ENCODE results near the gene AMIGO1.

Gene AMIGO1

GRCh38 chr1:109532365-109533136 is 23.0 kb upstream of the AMIGO1 start:
- H3K4me2 ChIP-seq = peak overlapping the region; percentile 79
- peak overlapping the region; percentile 49 for H3K9ac ChIP-seq
- no peaks in the 10 kb centered on the region for H3K27me3 ChIP-seq
- no peak for TF ChIP-seq Cebpa-rat (IDR thresholded peaks at IDR 0.05)
- H3K9me3 ChIP-seq = no peaks in the 10 kb centered on the region
- peak overlapping the region; percentile 50 for H3K4me3 ChIP-seq
- H3K27ac ChIP-seq = peak overlapping the region; percentile 67
- peaks cover 61% of the 10 kb centered on the region for H3K4me1 ChIP-seq
- no peaks in the 10 kb centered on the region for H3K36me3 ChIP-seq
- no peaks in the 10 kb centered on the region for H4K20me1 ChIP-seq

GRCh38 chr1:109531826-109532364 is 22.4 kb upstream of the AMIGO1 start:
- Histone ChIP-seq H4K20me1 (no peaks in the 10 kb centered on the region), H3K4me3 (no peak overlapping the region), H3K36me3 (no peaks in the 10 kb centered on the region), H3K27me3 (no peaks in the 10 kb centered on the region), H3K4me1 (peaks cover 67% of the 10 kb centered on the region), H3K9ac (peak overlapping the region; percentile 52; the same call in 1 of the 2 replicates), H3K9me3 (no peaks in the 10 kb centered on the region), H3K27ac (peak overlapping the region; percentile 67), H3K4me2 (peak overlapping the region; percentile 79)
- TF ChIP-seq Cebpa-rat (IDR thresholded peaks at IDR 0.05) = no peak

GRCh38 chr1:109531380-109531779 is 21.9 kb upstream of the AMIGO1 start:
- TF ChIP-seq Cebpa-rat (IDR thresholded peaks at IDR 0.05) = no peak
- Histone ChIP-seq H3K4me1 (peaks cover 66% of the 10 kb centered on the region), H3K27ac (peak overlapping the region; percentile 56)

GRCh38 chr1:109530457-109531087 is 21.0 kb upstream of the AMIGO1 start:
- no peaks in the 10 kb centered on the region for H3K27me3 ChIP-seq
- H3K4me3 ChIP-seq = no peak overlapping the region
- H3K4me2 ChIP-seq = peak overlapping the region; percentile 79
- H3K4me1 ChIP-seq = peaks cover 58% of the 10 kb centered on the region
- peak overlapping the region; percentile 56 for H3K27ac ChIP-seq
- no peaks in the 10 kb centered on the region for H3K9me3 ChIP-seq
- TF ChIP-seq Cebpa-rat (IDR thresholded peaks at IDR 0.05) = no peak
- H4K20me1 ChIP-seq = no peaks in the 10 kb centered on the region
- H3K36me3 ChIP-seq = no peaks in the 10 kb centered on the region
- H3K9ac ChIP-seq = peak overlapping the region; percentile 52; the same call in 1 of the 2 replicates

More at GRCh38 chr1:109531380-109531779, 21.9 kb upstream of the AMIGO1 start:
- Histone ChIP-seq H3K36me3 (no peaks in the 10 kb centered on the region), H3K4me3 (no peak overlapping the region), H4K20me1 (no peaks in the 10 kb centered on the region), H3K9ac (peak overlapping the region; percentile 52; the same call in 1 of the 2 replicates), H3K27me3 (no peaks in the 10 kb centered on the region), H3K9me3 (no peaks in the 10 kb centered on the region), H3K4me2 (peak overlapping the region; percentile 79)

- peak overlapping the region; percentile 56; the same call in 1 of the 2 replicates for H3K27ac ChIP-seq
- H3K4me3 ChIP-seq = no peak overlapping the region
- H4K20me1 ChIP-seq = no peaks in the 10 kb centered on the region
- H3K9ac ChIP-seq = peak overlapping the region; percentile 20
- no peaks in the 10 kb centered on the region for H3K36me3 ChIP-seq
- peaks cover 55% of the 10 kb centered on the region for H3K4me1 ChIP-seq
- no peaks in the 10 kb centered on the region for H3K27me3 ChIP-seq
- no peaks in the 10 kb centered on the region for H3K9me3 ChIP-seq
- no peak for TF ChIP-seq Cebpa-rat (IDR thresholded peaks at IDR 0.05)
- peak overlapping the region; percentile 79 for H3K4me2 ChIP-seq
These were observed 20.4 kb upstream of the AMIGO1 start for GRCh38 chr1:109529881-109530456.

- H3K4me3 ChIP-seq = no peak overlapping the region
- no peak for TF ChIP-seq Cebpa-rat (IDR thresholded peaks at IDR 0.05)
- no peaks in the 10 kb centered on the region for H3K36me3 ChIP-seq
- no peaks in the 10 kb centered on the region for H3K9me3 ChIP-seq
- H4K20me1 ChIP-seq = no peaks in the 10 kb centered on the region
- no peak overlapping the region for H3K9ac ChIP-seq
- H3K4me2 ChIP-seq = no peak overlapping the region
- H3K27me3 ChIP-seq = no peaks in the 10 kb centered on the region
- H3K4me1 ChIP-seq = peaks cover 55% of the 10 kb centered on the region
- H3K27ac ChIP-seq = no peak overlapping the region
These were observed 19.2 kb upstream of the AMIGO1 start for GRCh38 chr1:109528712-109529111.

- Histone ChIP-seq H3K4me2 (peak overlapping the region; percentile 37), H3K4me3 (no peak overlapping the region), H4K20me1 (no peaks in the 10 kb centered on the region), H3K36me3 (no peaks in the 10 kb centered on the region), H3K4me1 (peaks cover 55% of the 10 kb centered on the region), H3K9ac (no peak overlapping the region), H3K27ac (no peak overlapping the region), H3K27me3 (no peaks in the 10 kb centered on the region), H3K9me3 (no peaks in the 10 kb centered on the region)
- no peak for TF ChIP-seq Cebpa-rat (IDR thresholded peaks at IDR 0.05)
These were observed 18.5 kb upstream of the AMIGO1 start for GRCh38 chr1:109527846-109528695.

GRCh38 chr1:109527098-109527811 is 17.7 kb upstream of the AMIGO1 start:
- H3K9ac ChIP-seq = no peak overlapping the region
- no peaks in the 10 kb centered on the region for H4K20me1 ChIP-seq
- no peak overlapping the region for H3K4me3 ChIP-seq
- no peaks in the 10 kb centered on the region for H3K27me3 ChIP-seq
- no peaks in the 10 kb centered on the region for H3K36me3 ChIP-seq
- peaks cover 50% of the 10 kb centered on the region for H3K4me1 ChIP-seq
- TF ChIP-seq Cebpa-rat (IDR thresholded peaks at IDR 0.05) = no peak
- H3K4me2 ChIP-seq = peak overlapping the region; percentile 37
- no peaks in the 10 kb centered on the region for H3K9me3 ChIP-seq
- H3K27ac ChIP-seq = no peak overlapping the region

- Histone ChIP-seq H3K9me3 (no peaks in the 10 kb centered on the region), H3K4me2 (no peak overlapping the region), H3K36me3 (no peaks in the 10 kb centered on the region), H3K4me1 (peaks cover 14% of the 10 kb centered on the region), H3K9ac (no peak overlapping the region), H4K20me1 (no peaks in the 10 kb centered on the region), H3K4me3 (no peak overlapping the region), H3K27me3 (no peaks in the 10 kb centered on the region), H3K27ac (no peak overlapping the region)
- no peak for TF ChIP-seq Cebpa-rat (IDR thresholded peaks at IDR 0.05)
These were observed 14.2 kb upstream of the AMIGO1 start for GRCh38 chr1:109523706-109524105.
